Hematopoietic multipotent progenitor cell treated with erythropoietin and hydrocortisone succinate and interleukin-3 and kit ligand, for 6 days (in vitro differentiated cells): ENCODE measurements around the gene PCNX3.

Experiments
- DNase-seq: peaks from one replicate; pipeline ENCODE4 v3.0.0-alpha.2; 2015

PCNX3 gene

GRCh38 chr11:65615229-65615949 lies at the start of gene PCNX3:
PCNX3 (plus strand) TSS chr11:65615776; CDS start chr11:65616312, 536 bp downstream.
- peak; percentile 100 for DNase-seq

DNA sequence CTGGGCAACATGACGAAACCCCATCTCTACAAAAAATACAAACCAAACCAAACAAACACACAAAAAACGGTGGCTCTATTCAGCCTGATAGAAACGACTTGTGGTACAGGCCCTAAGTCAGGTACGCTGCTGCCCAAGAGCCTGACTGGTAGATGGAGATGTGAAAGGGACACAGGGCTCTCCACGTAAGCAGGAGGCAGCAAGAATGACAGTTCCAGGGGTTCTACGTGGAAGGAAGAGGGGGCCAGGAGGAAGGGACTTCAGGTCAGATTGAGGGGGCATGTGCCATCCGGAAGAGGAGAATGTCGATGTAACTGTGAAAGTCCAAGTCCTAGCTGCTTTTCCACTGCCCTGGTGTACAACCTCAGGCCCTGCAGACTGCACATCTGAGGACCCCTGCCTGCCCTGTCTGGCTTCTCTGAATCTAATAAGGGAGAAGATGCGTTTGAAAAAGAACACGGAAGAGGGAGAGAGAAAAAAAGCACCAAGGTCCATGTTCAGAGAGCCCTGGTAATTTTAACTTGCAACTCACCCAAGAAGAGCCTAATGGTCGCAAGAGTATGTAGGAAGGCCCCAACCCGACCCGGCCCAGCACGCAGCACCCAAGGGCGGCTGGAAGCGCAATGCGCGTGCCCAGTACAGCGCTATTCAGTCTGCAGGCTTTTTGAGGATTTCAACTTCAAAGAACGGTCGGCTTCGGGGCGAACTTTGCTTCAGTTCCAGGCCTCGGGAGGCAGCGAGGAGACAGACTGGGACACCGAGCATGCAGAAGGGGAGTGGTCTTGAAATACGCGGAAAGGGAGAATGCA lies 46.2 kb upstream of the PCNX3 start:
- DNase-seq: no peak

GRCh38 chr11:65569973-65570918 lies 45.3 kb upstream of the PCNX3 start, which contains the start of gene ZNRD2:
ZNRD2 (plus strand) TSS chr11:65570477; CDS start chr11:65570492, 15 bp downstream.
- peak; percentile 99 for DNase-seq

DNA sequence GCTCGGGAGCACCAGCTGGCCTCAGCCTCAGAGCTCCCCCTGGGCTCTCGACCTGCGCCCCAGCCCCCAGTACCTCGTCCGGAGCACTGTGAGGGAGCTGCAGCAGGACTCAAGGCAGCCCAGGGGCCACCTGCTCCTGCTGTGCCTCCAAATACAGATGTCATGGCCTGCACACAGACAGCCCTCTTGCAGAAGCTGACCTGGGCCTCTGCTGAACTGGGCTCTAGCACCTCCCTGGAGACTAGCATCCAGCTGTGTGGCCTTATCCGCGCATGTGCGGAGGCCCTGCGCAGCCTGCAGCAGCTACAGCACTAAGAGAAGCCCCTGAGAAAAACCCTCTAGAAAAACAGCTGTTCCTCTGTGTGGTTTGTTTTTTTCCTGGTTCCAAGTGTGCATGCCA lies 44.2 kb upstream of the PCNX3 start:
- no peak for DNase-seq

GRCh38 chr11:65571940-65572339 lies 43.6 kb upstream of the PCNX3 start:
- peak; percentile 73 for DNase-seq

- peak; percentile 96 for DNase-seq
Measured at GRCh38 chr11:65572356-65573051, 43.1 kb upstream of the PCNX3 start, which contains the start of gene FAM89B. FAM89B (plus strand) TSS chr11:65572538; CDS start chr11:65572670, 132 bp downstream.

DNA sequence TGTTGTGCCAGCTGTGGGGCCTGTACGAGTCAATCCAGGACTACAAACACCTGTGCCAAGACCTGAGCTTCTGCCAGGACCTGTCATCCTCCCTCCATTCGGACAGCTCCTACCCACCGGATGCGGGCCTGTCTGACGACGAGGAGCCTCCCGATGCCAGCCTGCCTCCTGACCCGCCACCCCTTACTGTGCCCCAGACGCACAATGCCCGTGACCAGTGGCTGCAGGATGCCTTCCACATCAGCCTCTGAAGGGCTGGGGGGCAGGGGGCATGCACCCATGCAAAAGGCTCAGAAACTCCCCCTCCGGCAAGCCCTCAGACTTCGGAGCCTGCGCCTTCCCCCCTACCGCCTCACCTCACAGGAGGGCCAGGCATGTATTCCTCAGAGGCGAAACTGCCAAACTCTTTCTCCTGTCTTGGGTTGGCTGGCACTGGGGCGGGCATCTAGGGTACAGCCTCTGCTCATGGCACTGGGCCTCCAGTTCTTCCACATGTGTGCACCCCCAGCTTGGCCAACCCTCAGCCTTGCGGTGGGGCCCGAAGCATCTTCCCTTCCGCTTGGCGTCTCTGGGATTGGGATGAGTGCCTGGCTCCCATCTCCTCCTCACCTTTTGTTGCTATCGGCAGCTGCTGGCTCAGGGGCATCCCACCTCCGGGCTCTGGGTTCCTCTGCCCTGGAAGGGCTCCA lies 42.0 kb upstream of the PCNX3 start:
- DNase-seq: no peak

- DNase-seq: peak; percentile 94
Measured at GRCh38 chr11:65574109-65574810, 41.3 kb upstream of the PCNX3 start.

GRCh38 chr11:65574811-65575567 lies 40.6 kb upstream of the PCNX3 start:
- DNase-seq: peak; percentile 87

DNA sequence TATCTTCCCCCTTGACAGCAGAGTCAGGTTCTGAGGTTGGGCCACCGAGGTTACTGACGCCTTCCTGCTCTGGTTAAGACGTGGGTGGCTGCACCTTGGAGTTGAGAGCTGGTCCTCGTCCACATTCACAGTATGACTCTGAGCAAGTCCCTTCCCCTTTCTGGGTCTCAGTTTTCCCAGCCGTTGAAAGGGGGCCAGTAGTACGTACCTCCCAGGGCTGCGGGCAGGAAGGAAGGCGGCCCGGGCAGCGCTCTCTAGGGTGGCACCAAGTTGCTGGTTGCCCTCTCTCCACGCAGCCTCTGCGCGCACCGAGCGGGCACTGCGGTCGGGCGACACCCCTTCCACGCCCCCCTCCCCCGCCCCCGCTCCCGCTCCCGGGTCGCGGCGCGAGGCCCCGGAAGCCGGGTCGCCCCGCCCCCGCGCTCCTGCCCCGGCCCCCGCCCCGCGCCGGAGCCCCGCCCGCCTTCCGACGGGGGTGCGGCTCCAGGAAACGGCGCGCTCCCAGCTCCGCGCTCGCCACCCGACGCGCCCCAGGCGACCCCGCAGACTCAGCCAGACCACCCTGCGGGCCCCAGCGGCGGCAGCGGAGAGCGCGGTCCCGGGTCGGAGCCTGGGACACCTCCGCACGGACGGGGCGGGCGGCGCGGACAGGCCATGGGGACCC lies 39.9 kb upstream of the PCNX3 start, which contains the start of gene EHBP1L1:
Gene EHBP1L1, plus strand, starts transcription at position 486 of the 664 bp plus-strand sequence. CDS start 250 bp downstream, outside the sequence.
- peak; percentile 87 for DNase-seq

DNA sequence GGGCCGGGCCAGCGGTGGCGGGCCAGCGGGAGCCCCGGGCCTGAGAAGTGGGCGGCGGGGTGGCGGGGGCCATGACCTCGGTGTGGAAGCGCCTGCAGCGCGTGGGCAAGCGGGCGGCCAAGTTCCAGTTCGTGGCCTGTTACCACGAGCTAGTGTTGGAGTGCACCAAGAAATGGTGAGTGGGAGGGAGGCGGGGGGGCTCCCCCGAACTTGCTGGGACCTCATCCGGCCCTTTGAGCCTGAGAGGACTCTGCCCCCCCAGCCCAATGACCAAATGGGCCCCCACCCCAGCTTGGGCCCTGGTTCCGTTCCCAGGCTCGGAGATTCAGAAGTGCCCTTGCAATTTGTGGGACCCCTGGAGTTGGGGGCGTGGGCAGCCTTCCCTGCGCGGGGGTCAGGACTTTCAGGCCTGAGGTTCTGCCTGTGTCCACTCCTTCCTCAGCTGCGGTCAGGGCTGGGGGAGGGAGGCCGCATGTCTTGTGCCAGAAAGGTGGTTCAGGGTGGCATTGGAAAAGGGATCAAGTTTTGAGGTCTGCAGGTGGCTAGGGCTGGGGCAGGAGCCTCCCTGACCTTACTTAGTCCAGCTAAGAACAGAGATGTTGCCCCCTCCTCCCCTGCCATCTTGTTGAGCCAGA lies 39.2 kb upstream of the PCNX3 start:
- no peak for DNase-seq

DNA sequence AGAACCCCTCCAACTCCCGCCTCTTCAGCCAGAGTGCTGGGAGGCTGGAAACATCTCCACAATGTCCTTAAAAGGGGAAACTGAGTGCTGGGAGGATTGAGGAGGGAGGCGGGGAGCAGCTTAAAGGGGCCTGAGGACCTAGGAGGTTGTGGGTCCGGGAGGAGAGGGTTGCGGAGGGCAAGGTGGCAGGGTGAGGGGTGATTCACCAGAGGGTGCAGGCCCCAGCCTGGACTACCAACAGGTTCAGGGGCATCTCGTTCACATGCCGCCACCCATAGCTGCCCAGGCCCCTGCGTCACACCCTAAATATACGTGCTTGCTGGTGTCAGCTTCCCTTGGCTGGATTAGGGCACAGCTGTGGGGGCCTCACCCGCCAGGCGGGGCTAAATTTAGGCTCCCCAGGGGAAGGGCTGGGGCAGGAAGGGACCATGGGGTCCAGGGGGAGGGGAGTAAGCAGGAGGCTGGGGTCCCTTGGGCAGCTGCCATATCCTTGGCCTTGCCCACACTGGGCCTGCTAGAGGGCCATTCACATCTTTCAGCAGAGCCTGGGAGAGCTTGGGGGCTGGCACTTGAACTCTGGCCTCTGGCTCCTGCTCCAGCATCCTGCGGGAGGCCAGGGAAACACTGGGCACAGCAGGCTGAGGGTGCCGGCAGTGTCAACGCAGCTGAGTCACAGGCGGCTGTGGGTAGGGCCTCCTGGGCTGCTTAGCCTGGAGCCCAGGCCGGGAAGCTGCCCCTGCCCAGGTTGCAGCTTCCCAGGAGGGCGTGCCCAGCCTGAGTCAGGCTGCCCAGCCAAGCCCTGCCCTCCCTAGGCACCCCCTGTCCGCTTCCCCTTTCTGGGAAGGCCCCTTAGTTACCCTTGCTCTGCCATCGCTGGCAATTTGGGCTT lies 38.5 kb upstream of the PCNX3 start:
- DNase-seq: peak; percentile 76

DNA sequence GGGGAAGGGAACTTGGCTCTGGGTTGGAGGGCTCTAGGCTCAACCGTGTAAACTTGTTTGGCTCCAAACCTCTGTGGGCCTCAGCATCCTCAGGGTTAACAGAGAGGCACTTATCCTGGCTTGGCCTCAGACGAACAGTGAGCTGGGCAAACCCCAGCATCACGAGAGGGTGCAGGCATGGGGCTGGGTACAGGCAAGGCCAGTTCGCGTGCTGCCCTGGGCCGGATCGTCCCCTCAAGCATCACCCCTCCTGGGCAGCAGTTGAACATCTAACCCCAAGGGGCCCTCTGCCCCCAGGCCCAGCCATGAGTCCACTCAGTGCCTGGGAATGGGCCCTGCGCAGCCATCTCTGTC lies 37.8 kb upstream of the PCNX3 start:
- no peak for DNase-seq

GRCh38 chr11:65578134-65578533 lies 37.4 kb upstream of the PCNX3 start:
- DNase-seq: no peak

DNA sequence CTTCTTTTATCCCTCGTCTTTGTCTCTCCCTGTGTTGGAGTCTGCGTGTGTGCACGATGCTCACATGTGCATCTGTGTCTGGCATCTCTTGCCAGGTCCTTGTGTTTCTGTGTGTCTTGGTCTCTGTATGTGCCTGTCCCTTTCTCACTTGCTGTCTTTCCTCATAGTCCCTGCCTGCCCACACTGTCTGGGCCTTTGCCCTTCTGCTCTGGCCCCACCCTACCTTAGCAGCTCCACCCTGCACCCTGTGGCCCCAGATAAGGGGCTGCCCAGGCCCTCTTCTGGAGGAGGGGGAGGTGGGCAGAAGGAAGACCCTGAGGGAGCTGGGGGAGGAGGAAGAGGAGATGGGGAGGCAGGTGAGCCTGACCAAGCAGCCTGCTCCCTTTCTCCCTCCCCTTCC lies 36.9 kb upstream of the PCNX3 start:
- peak; percentile 88 for DNase-seq

DNA sequence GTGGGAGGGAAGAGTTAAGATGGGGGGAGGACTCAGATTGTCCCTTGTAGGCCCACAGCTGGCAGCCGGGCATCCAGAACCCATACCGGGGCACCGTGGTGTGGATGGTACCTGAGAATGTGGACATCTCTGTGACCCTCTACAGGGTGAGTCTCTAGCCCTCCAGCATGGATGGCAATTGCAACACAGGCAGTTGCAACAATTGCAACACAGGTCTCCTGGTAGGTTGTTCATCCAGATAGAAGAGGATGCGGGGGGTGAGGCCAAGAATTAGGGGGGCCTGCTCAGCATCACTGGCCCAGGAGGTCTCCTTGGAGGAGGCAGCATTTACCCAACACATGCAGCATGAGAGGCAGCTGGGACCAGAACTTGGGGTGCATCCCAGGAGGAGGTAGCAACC lies 36.3 kb upstream of the PCNX3 start:
- no peak for DNase-seq

DNA sequence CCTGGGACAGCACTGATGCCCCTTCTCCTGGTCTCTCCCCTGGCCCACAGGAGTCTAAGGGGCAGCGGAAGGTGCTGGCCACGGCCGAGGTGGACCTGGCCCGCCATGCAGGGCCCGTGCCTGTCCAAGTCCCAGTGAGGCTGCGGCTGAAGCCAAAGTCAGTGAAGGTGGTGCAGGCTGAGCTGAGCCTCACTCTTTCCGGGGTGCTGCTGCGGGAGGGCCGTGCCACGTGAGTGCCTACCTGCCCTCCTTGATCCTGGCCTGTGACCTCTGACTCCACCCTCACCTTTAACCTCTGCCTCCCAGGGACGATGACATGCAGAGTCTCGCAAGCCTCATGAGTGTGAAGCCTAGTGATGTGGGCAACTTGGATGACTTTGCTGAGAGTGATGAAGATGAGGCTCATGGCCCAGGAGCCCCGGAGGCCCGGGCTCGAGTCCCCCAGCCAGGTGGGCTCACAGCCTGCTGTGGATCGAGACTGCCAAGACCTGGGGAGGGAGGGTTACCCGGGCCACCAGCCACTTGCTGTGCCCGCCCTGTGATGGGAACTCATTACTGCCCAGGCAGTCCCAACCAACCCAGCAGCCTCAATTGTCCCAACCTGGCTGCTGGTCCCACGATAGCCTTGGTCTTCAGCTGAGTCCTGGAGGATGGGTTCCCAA lies 35.4 kb upstream of the PCNX3 start:
- DNase-seq: no peak
